ENCODE measurements around the gene MFF. TPM values are rescaled to one million over a fixed set of nuclear protein-coding genes. Genes with fewer than 3 reads are reported as not detected.

MFF gene
- total RNA-seq, 1 experiment from 2014 or later: 68.2 TPM

DNA sequence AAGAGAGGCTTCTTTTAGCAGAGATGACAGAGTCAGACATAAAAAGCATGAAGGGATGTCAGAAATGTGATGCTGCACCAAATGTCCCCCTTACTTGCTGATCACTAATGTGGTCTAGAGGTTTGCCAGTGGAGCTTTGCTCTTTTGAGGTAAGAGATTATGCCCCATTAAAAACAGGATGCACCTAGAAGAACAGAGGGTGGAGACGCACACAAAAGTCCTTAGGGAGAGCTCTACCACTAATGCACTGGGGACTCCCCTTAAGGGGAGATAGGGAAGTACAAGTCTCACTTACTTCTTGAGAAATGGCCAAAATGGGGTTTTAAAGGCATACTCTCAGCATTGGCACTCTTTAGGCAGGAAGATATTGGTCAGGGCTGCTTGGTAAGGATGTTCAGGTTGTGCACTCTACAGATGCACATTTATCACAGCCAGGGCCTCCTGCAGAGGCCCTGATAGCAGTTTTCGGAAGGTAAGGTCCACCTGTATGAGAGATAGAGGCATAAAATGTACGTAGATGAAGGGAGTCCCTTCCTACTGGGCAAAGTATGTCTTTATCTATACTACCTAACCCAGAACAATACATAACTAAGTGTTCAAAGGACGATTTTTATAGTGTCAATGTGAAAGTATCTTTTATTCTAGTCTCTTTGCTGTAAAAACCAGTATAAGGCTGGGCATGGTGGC, 79.7 kb downstream of the MFF start:
- ChIA-PET RAD21 (ENCODE audit: low non-redundant PET in 1 of 2, low total read pairs in 2 of 2, uncharacterized antibody in 2 of 2, unreplicated experiment in 2 of 2) (no interaction called here), CTCF (interaction anchor here (1.1 kb wide), 1 partner anchor 253 kb away, joined by 3 read pairs; no protein-coding TSS in a partner anchor), POLR2A (no interaction called here)
- H3K9me3 ChIP-seq (ENCODE audit: control insufficient read depth in 1 of 2, insufficient read depth in 1 of 2, low read depth in 1 of 2, low read length in 2 of 2): no peaks in the 10 kb centered on the region
- TF ChIP-seq CBX3 (IDR thresholded peaks at IDR 0.05; ENCODE audit: low read depth) (no peak), EGR1 (IDR thresholded peaks at IDR 0.05; ENCODE audit: low read depth) (no peak), SP1 (IDR thresholded peaks at IDR 0.05; ENCODE audit: low read depth) (no peak), ZBTB33 (IDR thresholded peaks at IDR 0.05; ENCODE audit: extremely low read depth, insufficient replicate concordance, low read length) (no peak), SRF (IDR thresholded peaks at IDR 0.05; ENCODE audit: low read depth) (no peak), CEBPB (IDR thresholded peaks at IDR 0.05; ENCODE audit: low read depth) (no peak), REST (IDR thresholded peaks at IDR 0.05; ENCODE audit: low read depth) (no peak)
- TF ChIP-seq, protein P1, sequence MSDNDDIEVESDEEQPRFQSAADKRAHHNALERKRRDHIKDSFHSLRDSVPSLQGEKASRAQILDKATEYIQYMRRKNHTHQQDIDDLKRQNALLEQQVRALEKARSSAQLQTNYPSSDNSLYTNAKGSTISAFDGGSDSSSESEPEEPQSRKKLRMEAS (IDR thresholded peaks at IDR 0.05): no peak
- no TSS peak for BruUV-seq (replicated peaks)
- no peak overlapping the region for H2AFZ ChIP-seq (ENCODE audit: low read depth, low read length, poor library complexity, severe bottlenecking)
- H3K9ac ChIP-seq (ENCODE audit: low read length): no peak overlapping the region
- H3K9me2 ChIP-seq (ENCODE audit: insufficient read depth): no peaks in the 10 kb centered on the region
- H3K4me2 ChIP-seq (ENCODE audit: low read length): no peak overlapping the region
- H3K4me3 ChIP-seq (replicated peaks in 1 of 2; ENCODE audit: low read depth in 1 of 2, low read length in 2 of 2): no peak overlapping the region
- no peaks in the 10 kb centered on the region for H4K20me1 ChIP-seq (ENCODE audit: insufficient read depth)
- H3K27me3 ChIP-seq (ENCODE audit: insufficient read depth, low read length): no peaks in the 10 kb centered on the region
- intact Hi-C loops (cut with micrococcal nuclease): loop anchor here (5.0 to 10.0 kb wide), 2 partner anchors 68 to 280 kb away; partner anchors contain the start of gene AGFG1
- no peaks in the 10 kb centered on the region for H3K36me3 ChIP-seq (ENCODE audit: control insufficient read depth in 1 of 2, insufficient read depth in 2 of 2, low read length in 2 of 2)
- no peaks in the 10 kb centered on the region for H3K79me2 ChIP-seq (ENCODE audit: insufficient read depth, low read length)
- H3K27ac ChIP-seq (ENCODE audit: low read depth, low read length): no peak overlapping the region
- no peak; the same call in 1 of the 2 replicates for ATAC-seq
- DNase-seq (ENCODE audit: low read depth, low spot score): no peak
- H3K4me1 ChIP-seq (ENCODE audit: control insufficient read depth in 1 of 2, insufficient read depth in 2 of 2, low read length in 2 of 2): peaks cover 6 to 27% of the 10 kb centered on the region in 2 experiments

Measured in HCT116 (cell line).